ENCODE measurements around the gene CFAP68. TPM values are rescaled to one million over a fixed set of nuclear protein-coding genes. Genes with fewer than 3 reads are reported as not detected.
"Not testable (repeated sequence)": the region's sequence is repeated elsewhere in the genome, so short reads cannot be mapped to it uniquely, and the experiment has no call there.

CFAP68 gene
- total RNA-seq, 2 donors from 2014 or later: 19.5 to 22.4 TPM

DNA sequence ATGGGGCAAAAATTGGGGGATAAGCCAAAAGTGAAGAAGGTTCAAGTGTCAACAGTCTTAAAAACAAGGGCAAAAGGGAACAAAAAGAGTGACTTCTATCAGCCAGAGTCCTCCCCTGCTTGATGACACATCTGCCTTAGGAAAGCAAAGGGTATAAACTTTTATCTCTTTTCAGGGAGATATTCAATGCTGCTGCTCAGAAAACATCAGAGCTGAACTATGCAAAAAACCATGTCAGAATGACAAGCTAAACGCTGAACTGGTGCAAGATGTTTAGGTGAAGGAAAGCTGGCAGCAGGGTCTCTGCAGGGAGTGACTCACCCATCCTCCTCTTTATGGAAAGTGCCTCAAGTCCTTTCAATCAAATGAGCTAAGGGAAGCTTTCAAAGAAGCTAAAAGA, 32.7 kb upstream of the CFAP68 start:
- no peaks in the 10 kb centered on the region for H3K4me1 Mint-ChIP-seq
- H3K36me3 Mint-ChIP-seq (ENCODE audit: low read depth): peaks cover 87% of the 10 kb centered on the region
- H3K9me3 Mint-ChIP-seq: no peaks in the 10 kb centered on the region
- H3K27ac Mint-ChIP-seq: no peak overlapping the region
- no peaks in the 10 kb centered on the region for H3K27me3 Mint-ChIP-seq
- H3K4me3 Mint-ChIP-seq: no peak overlapping the region
- no peak for ATAC-seq (replicated peaks)

DNA sequence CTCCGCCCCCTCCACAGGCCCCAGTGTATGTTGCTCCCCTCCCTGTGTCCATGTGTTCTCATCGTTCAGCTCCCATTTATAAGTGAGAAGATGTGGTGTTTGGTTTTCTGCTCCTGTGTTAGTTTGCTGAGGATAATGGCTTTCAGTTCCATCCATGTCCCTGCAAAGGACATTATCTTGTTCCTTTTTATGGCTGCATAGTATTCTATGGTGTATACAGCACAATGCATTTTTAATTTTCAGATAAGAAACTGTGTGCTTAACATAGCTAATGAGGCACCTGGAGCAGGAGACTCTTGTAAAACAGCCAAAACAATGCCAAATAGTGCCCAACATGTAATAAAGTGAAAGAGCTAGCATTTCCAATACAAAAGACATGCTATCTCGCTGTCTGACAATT, 29.7 kb upstream of the CFAP68 start:
- Mint-ChIP-seq H3K9me3 (no peaks in the 10 kb centered on the region), H3K4me1 (no peaks in the 10 kb centered on the region), H3K27me3 (no peaks in the 10 kb centered on the region), H3K36me3 (ENCODE audit: low read depth) (peaks cover 97% of the 10 kb centered on the region), H3K27ac (no peak overlapping the region), H3K4me3 (no peak overlapping the region)
- no peak for ATAC-seq (replicated peaks)

GRCh38 chr11:111851067-111851466, 28.3 kb upstream of the CFAP68 start:
- Mint-ChIP-seq H3K4me3 (no peak overlapping the region), H3K27ac (no peak overlapping the region), H3K9me3 (no peaks in the 10 kb centered on the region), H3K27me3 (no peaks in the 10 kb centered on the region), H3K36me3 (ENCODE audit: low read depth) (peaks cover 97% of the 10 kb centered on the region), H3K4me1 (no peaks in the 10 kb centered on the region)
- no peak for ATAC-seq (replicated peaks)

- no peak for ATAC-seq (replicated peaks)
- H3K4me3 Mint-ChIP-seq: no peak overlapping the region
- no peaks in the 10 kb centered on the region for H3K9me3 Mint-ChIP-seq
- H3K27me3 Mint-ChIP-seq: no peaks in the 10 kb centered on the region
- peaks cover 95% of the 10 kb centered on the region for H3K36me3 Mint-ChIP-seq (ENCODE audit: low read depth)
- no peak overlapping the region for H3K27ac Mint-ChIP-seq
- H3K4me1 Mint-ChIP-seq: no peaks in the 10 kb centered on the region
Observed at GRCh38 chr11:111851636-111852035, 27.7 kb upstream of the CFAP68 start.

DNA sequence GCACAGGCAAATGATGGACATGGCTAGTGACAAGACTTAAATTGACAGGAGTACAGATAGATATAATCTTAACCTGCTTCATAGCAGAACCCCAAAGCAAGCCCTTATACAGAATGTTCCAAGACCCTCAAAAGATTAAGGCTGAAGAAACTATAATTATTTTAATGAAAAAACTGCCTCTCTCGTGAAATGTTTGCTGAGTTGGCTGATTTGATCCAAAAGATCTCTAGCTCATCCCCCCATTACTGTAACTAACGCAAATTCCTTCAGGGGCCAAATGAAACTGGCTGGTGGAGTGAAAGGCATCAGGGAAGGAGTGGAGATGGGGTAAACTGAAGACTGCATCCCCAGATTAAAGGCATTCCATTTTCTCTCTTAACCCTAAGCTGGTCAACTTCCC, 27.2 kb upstream of the CFAP68 start:
- Mint-ChIP-seq H3K9me3 (no peaks in the 10 kb centered on the region), H3K27me3 (no peaks in the 10 kb centered on the region), H3K4me3 (no peak overlapping the region), H3K27ac (no peak overlapping the region), H3K4me1 (no peaks in the 10 kb centered on the region), H3K36me3 (ENCODE audit: low read depth) (peaks cover 95% of the 10 kb centered on the region)
- no peak for ATAC-seq (replicated peaks)

DNA sequence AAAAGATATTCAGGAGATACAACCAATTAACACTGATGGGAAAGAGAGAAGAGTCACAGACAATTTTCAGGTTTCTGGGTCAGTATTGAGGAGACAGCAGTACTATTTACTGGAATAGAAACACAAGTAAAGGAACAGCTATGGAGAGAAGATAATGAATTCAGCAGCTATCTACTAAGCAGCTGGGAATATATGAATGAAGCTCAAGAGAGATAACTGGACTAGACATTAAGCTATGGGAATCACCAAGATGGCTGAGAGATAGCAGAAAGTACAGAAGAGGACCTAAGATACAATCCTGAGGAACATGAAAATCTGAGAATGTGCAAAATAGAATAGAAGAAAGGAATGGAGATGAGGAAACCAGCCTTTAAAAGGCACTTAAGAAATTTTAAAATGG, 23.8 kb upstream of the CFAP68 start:
- Mint-ChIP-seq H3K36me3 (ENCODE audit: low read depth) (peaks cover 96% of the 10 kb centered on the region), H3K9me3 (no peaks in the 10 kb centered on the region), H3K4me3 (no peak overlapping the region), H3K4me1 (no peaks in the 10 kb centered on the region), H3K27me3 (no peaks in the 10 kb centered on the region), H3K27ac (no peak overlapping the region)
- no peak for ATAC-seq (replicated peaks)

GRCh38 chr11:111860257-111860656, 19.1 kb upstream of the CFAP68 start:
- no peaks in the 10 kb centered on the region for H3K9me3 Mint-ChIP-seq
- H3K27me3 Mint-ChIP-seq: no peaks in the 10 kb centered on the region
- no peak overlapping the region for H3K27ac Mint-ChIP-seq
- H3K36me3 Mint-ChIP-seq (ENCODE audit: low read depth): peaks cover 97% of the 10 kb centered on the region
- no peaks in the 10 kb centered on the region for H3K4me1 Mint-ChIP-seq
- ATAC-seq (replicated peaks): no peak
- H3K4me3 Mint-ChIP-seq: no peak overlapping the region

GRCh38 chr11:111870113-111870512, 9.2 kb upstream of the CFAP68 start:
- peaks cover 19% of the 10 kb centered on the region for H3K4me1 Mint-ChIP-seq
- H3K36me3 Mint-ChIP-seq (ENCODE audit: low read depth): peaks cover 60% of the 10 kb centered on the region

GRCh38 chr11:111870522-111870885, 8.8 kb upstream of the CFAP68 start:
- H3K27me3 Mint-ChIP-seq: no peaks in the 10 kb centered on the region
- peak overlapping the region; percentile 92 for H3K4me3 Mint-ChIP-seq
- peak overlapping the region; percentile 96 for H3K27ac Mint-ChIP-seq
- peaks cover 60% of the 10 kb centered on the region for H3K36me3 Mint-ChIP-seq (ENCODE audit: low read depth)
- peak; percentile 15 for ATAC-seq (replicated peaks)
- H3K9me3 Mint-ChIP-seq: no peaks in the 10 kb centered on the region
- peaks cover 19% of the 10 kb centered on the region for H3K4me1 Mint-ChIP-seq

More at GRCh38 chr11:111870113-111870512, 9.2 kb upstream of the CFAP68 start:
- Mint-ChIP-seq H3K9me3 (no peaks in the 10 kb centered on the region), H3K27ac (peak overlapping the region; percentile 96), H3K27me3 (no peaks in the 10 kb centered on the region), H3K4me3 (peak overlapping the region; percentile 92)
- no peak for ATAC-seq (replicated peaks)

DNA sequence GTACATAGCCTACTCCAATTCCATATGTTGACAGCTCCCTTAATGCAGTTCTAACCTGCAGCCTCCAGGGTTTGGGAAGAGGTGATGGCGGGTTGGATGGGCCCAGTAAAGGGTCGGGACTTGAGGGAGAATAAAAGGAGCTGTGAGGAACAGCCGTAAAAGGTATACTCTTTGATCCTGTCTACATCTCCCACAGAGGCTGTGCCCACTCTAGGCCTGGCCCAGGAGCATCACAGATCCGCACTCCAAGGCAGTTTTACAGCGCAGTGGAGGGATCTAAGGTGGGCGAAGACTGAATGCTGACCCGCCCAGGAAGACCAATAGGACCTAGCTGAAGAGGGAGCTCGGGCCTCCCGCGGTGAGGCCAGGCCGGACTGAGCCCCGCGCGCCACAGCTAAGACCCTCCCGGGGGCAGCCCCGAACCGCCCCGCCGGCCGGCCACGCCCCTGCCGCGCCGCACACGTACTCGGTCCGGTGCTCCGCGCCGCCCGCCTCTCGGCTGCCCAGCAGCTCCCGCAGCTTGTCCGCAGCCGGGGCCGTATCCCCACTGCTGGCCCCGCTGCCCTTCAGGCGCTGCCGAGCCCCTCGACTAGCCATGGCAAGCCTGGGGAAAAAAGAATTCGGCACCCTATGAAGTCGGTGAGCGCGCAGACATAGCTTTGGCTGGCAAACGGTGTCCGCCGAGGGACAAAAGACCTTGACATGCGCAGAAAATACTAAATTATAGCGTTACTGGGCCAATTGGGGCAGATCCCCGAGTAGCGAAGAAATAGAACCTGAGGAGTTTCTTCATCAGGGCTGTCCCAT, 8.3 kb upstream of the CFAP68 start, which contains the start of gene ALG9:
ALG9 (minus strand) TSS at position 696 of the 807 bp plus-strand sequence; CDS start at position 597, 99 bp downstream.
- peak; percentile 93 for ATAC-seq (replicated peaks)

GRCh38 chr11:111871693-111872161, 7.6 kb upstream of the CFAP68 start:
- ATAC-seq (replicated peaks): no peak
- H3K27me3 Mint-ChIP-seq: no peaks in the 10 kb centered on the region
- H3K9me3 Mint-ChIP-seq: no peaks in the 10 kb centered on the region
- peaks cover 19% of the 10 kb centered on the region for H3K4me1 Mint-ChIP-seq
- H3K27ac Mint-ChIP-seq: peak overlapping the region; percentile 96
- peaks cover 56% of the 10 kb centered on the region for H3K36me3 Mint-ChIP-seq (ENCODE audit: low read depth)
- peak overlapping the region; percentile 92 for H3K4me3 Mint-ChIP-seq

More for the DNA sequence above, 8.3 kb upstream of the CFAP68 start, which contains the start of gene ALG9:
- Mint-ChIP-seq H3K36me3 (ENCODE audit: low read depth) (peaks cover 60% of the 10 kb centered on the region), H3K4me1 (peaks cover 19% of the 10 kb centered on the region), H3K27ac (peak within 1 kb of the TSS; percentile 96), H3K9me3 (no peaks in the 10 kb centered on the region), H3K27me3 (no peaks in the 10 kb centered on the region), H3K4me3 (peak within 1 kb of the TSS; percentile 92)

DNA sequence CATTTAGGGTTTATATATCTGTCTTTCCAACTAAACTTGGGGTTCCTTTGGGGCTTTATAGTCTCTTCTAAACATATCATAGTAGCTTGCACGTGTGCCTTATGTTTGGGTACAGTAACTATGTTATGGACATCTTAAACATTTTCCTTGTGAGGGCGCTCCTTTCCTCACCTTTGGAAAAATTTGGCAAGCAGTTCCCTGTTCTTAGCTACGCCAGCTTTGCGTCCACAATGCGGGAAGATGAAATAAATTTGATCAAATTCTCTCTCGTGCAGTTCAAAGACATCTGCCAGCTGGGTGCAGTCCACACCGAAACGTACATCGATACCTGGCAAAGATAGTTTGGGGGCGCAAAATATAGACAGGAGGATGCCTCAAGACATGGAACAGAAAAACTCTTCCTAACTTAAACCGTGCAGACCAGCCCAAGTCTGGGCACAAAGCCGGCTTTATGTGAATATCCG, 924 bp upstream of the CFAP68 start:
- Mint-ChIP-seq H3K4me1 (peaks cover 10% of the 10 kb centered on the region), H3K36me3 (ENCODE audit: low read depth) (peaks cover 41% of the 10 kb centered on the region), H3K4me3 (peak overlapping the region; percentile 96), H3K27ac (peak overlapping the region; percentile 100), H3K27me3 (no peaks in the 10 kb centered on the region), H3K9me3 (no peaks in the 10 kb centered on the region)
- ATAC-seq (replicated peaks): no peak

DNA sequence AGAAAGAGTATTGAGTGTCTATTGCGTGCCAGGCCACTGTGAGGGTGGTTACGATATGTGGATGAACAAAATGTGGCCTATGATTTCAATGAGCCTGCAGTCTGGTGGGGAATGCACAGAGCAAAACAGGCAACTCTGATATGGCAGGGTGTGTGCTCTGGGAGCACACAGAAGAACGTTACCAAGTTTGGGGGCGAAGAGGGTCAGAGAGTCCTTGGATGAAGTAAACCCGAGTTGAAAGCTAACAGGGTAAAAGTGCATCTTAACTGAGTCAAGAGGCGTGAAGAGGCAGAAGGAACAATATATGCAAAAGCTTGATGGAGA, 258 bp downstream of the CFAP68 start:
- Mint-ChIP-seq H3K27ac (peak overlapping the region; percentile 100), H3K27me3 (no peaks in the 10 kb centered on the region), H3K36me3 (ENCODE audit: low read depth) (peaks cover 31% of the 10 kb centered on the region), H3K4me1 (peaks cover 10% of the 10 kb centered on the region), H3K9me3 (no peaks in the 10 kb centered on the region), H3K4me3 (peak overlapping the region; percentile 96)
- no peak for ATAC-seq (replicated peaks)

DNA sequence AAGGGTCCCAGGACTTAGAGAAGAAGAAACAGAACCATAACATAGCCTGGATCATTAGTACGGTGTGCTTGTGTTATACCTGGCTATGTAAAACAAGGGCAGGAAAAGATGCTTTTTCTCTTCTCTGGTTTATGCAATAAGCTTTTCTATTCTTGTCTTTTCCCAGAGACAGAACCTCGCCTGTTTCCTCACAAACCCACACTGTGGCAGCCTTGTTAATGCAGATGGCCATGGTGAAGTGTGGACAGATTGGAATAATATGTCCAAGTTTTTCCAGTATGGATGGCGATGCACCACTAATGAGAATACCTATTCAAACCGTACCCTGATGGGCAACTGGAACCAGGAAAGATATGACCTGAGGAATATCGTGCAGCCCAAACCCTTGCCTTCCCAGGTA, 2.9 kb downstream of the CFAP68 start:
- Mint-ChIP-seq H3K27ac (no peak overlapping the region), H3K4me1 (peaks cover 10% of the 10 kb centered on the region), H3K36me3 (ENCODE audit: low read depth) (peaks cover 8% of the 10 kb centered on the region), H3K4me3 (no peak overlapping the region), H3K27me3 (no peaks in the 10 kb centered on the region), H3K9me3 (no peaks in the 10 kb centered on the region)
- ATAC-seq (replicated peaks): no peak

DNA sequence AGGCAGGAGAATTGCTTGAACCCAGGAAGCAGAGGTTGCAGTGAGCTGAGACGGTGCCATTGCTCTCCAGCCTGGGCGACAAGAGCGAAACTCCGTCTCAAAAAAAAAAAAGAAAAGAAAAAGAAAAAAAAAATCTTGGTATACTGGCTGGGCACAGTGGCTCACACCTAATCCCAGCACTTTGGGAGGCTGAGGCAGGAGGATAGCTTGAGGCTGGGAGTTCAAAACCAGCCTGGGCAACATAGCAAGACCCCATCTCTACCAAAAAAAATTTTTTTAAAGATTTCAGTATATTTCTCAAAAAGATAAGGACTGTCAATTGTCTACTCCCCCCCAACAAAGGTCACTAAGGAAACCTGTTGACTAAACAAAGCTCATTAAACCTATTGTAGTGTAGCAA, 5.7 kb downstream of the CFAP68 start:
- not testable (repeated sequence) for H3K27me3 Mint-ChIP-seq; H3K4me3 Mint-ChIP-seq; H3K9me3 Mint-ChIP-seq; ATAC-seq (replicated peaks); H3K36me3 Mint-ChIP-seq (ENCODE audit: low read depth); H3K4me1 Mint-ChIP-seq; H3K27ac Mint-ChIP-seq

Data from activated T-helper 17 cell treated with anti-CD3 and anti-CD28 coated beads, Interleukin-2, amount 50 U/mL, for 72 hours (primary cell).